PC-3 (cell line): ENCODE measurements around the gene KRTAP29-1. TPM values are rescaled to one million over a fixed set of nuclear protein-coding genes. Genes with fewer than 3 reads are reported as not detected.

Experiments
- ATAC-seq: fragments of 200-7000 bp; cut with Tn5 transposase; 2 replicates; pipeline ENCODE4 v1.9.1; 2020; ENCODE audit warnings: mild to moderate bottlenecking, moderate library complexity
- BruUV-seq: library from RNA; stranded (reverse); fragments of 400-500 nt; replicated peaks from 2 replicates; lab custom pipeline; 2021; lab: Mats Ljungman, UMichigan
- CTCF ChIA-PET: fragments of 300-600 bp; sonication (Branson Sonifier 250); formaldehyde crosslinking; loops from one replicate; lab custom pipeline; 2022; ENCODE audit warnings: antibody characterized with exemption; lab: Charles Lee
- POLR2A ChIA-PET: fragments of 300-600 bp; sonication (Branson Sonifier 250); formaldehyde crosslinking; loops from one replicate; lab custom pipeline; 2022; ENCODE audit warnings: antibody characterized with exemption; ENCODE audit not compliant: unreplicated experiment; lab: Charles Lee
- DNase-seq: peaks from one replicate; pipeline ENCODE4 v3.0.0-alpha.2; 2015
- H2AFZ ChIP-seq: fragments of 300-600 bp; sonication (generic); 2 replicates; pipeline ENCODE4 v1.6.0; 2016; ENCODE audit warnings: antibody characterized with exemption, low read length
- H3F3A ChIP-seq: fragments of 300-600 bp; sonication (generic); one replicate; pipeline ENCODE4 v1.6.0; 2017; ENCODE audit warnings: antibody characterized with exemption, low read length, control low read depth, mild to moderate bottlenecking; ENCODE audit not compliant: unreplicated experiment
- H3K27ac ChIP-seq: fragments of 300-600 bp; sonication (generic); 2 replicates; pipeline ENCODE4 v1.5.1; 2016; ENCODE audit warnings: mild to moderate bottlenecking, low read length
- H3K27me3 ChIP-seq: fragments of 300-600 bp; sonication (generic); 2 replicates; pipeline ENCODE4 v1.6.1; 2016; ENCODE audit warnings: low read length, mixed read lengths
- H3K36me3 ChIP-seq: fragments of 300-600 bp; sonication (generic); 2 replicates; pipeline ENCODE4 v1.6.1; 2016; ENCODE audit warnings: low read depth, mixed run types, low read length, mixed read lengths
- H3K4me1 ChIP-seq: fragments of 300-600 bp; sonication (generic); 2 replicates; pipeline ENCODE4 v1.5.1; 2016; ENCODE audit warnings: low read length; ENCODE audit not compliant: insufficient read depth
- H3K4me2 ChIP-seq: fragments of 300-600 bp; sonication (generic); 2 replicates; pipeline ENCODE4 v1.6.0; 2016; ENCODE audit warnings: low read length
- H3K4me3 ChIP-seq: fragments of 300-600 bp; sonication (generic); 2 replicates; pipeline ENCODE4 v1.5.1; 2016; ENCODE audit warnings: mild to moderate bottlenecking, low read length, mixed read lengths
- H3K79me2 ChIP-seq: fragments of 300-600 bp; sonication (generic); 2 replicates; pipeline ENCODE4 v1.6.1; 2017; ENCODE audit warnings: low read length, mixed read lengths
- H3K9ac ChIP-seq: fragments of 300-600 bp; sonication (generic); 2 replicates; pipeline ENCODE4 v1.6.0; 2016; ENCODE audit warnings: mild to moderate bottlenecking, low read length
- H3K9me2 ChIP-seq: fragments of 300-600 bp; sonication (generic); replicated peaks from 2 replicates; pipeline ENCODE4 v1.6.1; 2016; ENCODE audit warnings: mixed run types, low read length, mixed read lengths
- H3K9me3 ChIP-seq: fragments of 300-600 bp; sonication (generic); 2 replicates; pipeline ENCODE4 v1.6.1; 2016; ENCODE audit warnings: low read length, mixed read lengths
- H4K20me1 ChIP-seq: fragments of 300-600 bp; sonication (generic); 2 replicates; pipeline ENCODE4 v1.6.1; 2016; ENCODE audit warnings: low read length, mixed read lengths
- CTCF ChIP-seq: fragments of 300-600 bp; sonication (generic); conservative IDR thresholded peaks from 2 replicates; pipeline ENCODE4 v1.5.1; 2017; ENCODE audit warnings: antibody characterized with exemption, low read depth, mild to moderate bottlenecking, low read length
- EZH2 ChIP-seq: fragments of 300-600 bp; sonication (generic); IDR thresholded peaks from one replicate; pipeline ENCODE4 v1.6.1; 2017; ENCODE audit warnings: antibody characterized with exemption, mild to moderate bottlenecking, low read length; ENCODE audit not compliant: unreplicated experiment
- EZH2phosphoT487 ChIP-seq: fragments of 300-600 bp; sonication (generic); IDR thresholded peaks from 2 replicates; pipeline ENCODE4 v1.6.1; 2018; ENCODE audit warnings: mild to moderate bottlenecking, antibody characterized with exemption, low read length, borderline replicate concordance
- intact Hi-C: fragments of 100-400 bp; cut with micrococcal nuclease; formaldehyde crosslinking; loops from 2 replicates; pipeline ENCODE4 v1.9.0; 2023
- total RNA-seq: library from RNA; depleted of rRNA; stranded (reverse); fragments of >200 nt; gene quantifications from 2 replicates; pipeline ENCODE4 v1.2.3, GENCODE V29; 2014

KRTAP29-1 gene
- total RNA-seq, 1 experiment from 2014 or later: not detected

- Histone ChIP-seq H3K4me3 (no peak overlapping the region), H3K9ac (no peak overlapping the region), H3K9me3 (no peaks in the 10 kb centered on the region), H3K4me1 (no peaks in the 10 kb centered on the region), H3K79me2 (no peaks in the 10 kb centered on the region), H3K4me2 (no peak overlapping the region), H3K27ac (no peak overlapping the region), H3K9me2 (no peaks in the 10 kb centered on the region), H3K27me3 (no peaks in the 10 kb centered on the region), H4K20me1 (no peaks in the 10 kb centered on the region), H3K36me3 (no peaks in the 10 kb centered on the region), H2AFZ (no peak overlapping the region), H3F3A (no peaks in the 10 kb centered on the region)
- BruUV-seq: no TSS peak
- intact Hi-C loops: no loop called here
- TF ChIP-seq CTCF (no peak), EZH2 (no peak), EZH2phosphoT487 (no peak)
- ChIA-PET POLR2A (no interaction called here), CTCF (no interaction called here)
- no peak for DNase-seq
- no peak for ATAC-seq
Measured at GRCh38 chr17:41287050-41287449, 15.6 kb downstream of the KRTAP29-1 start.

- CTCF ChIA-PET: no interaction called here
- Histone ChIP-seq H3K4me2 (no peak overlapping the region), H3K9ac (no peak overlapping the region), H3F3A (no peaks in the 10 kb centered on the region), H3K9me3 (no peaks in the 10 kb centered on the region), H3K4me1 (no peaks in the 10 kb centered on the region), H3K27me3 (no peaks in the 10 kb centered on the region), H3K27ac (no peak overlapping the region), H3K9me2 (no peaks in the 10 kb centered on the region), H4K20me1 (no peaks in the 10 kb centered on the region), H3K36me3 (no peaks in the 10 kb centered on the region), H2AFZ (no peak overlapping the region), H3K79me2 (no peaks in the 10 kb centered on the region), H3K4me3 (no peak overlapping the region)
- DNase-seq (peak; percentile 6), ATAC-seq (no peak)
- TF ChIP-seq CTCF (no peak), EZH2 (no peak), EZH2phosphoT487 (no peak)
- POLR2A ChIA-PET: no interaction called here
- no TSS peak for BruUV-seq
- intact Hi-C loops: no loop called here
Measured at GRCh38 chr17:41284546-41284945, 18.1 kb downstream of the KRTAP29-1 start.

GRCh38 chr17:41284043-41284442, 18.6 kb downstream of the KRTAP29-1 start:
- DNase-seq: no peak
- BruUV-seq: no TSS peak
- no peak overlapping the region for H3K27ac ChIP-seq
- TF ChIP-seq CTCF: no peak
- H3K9me2 ChIP-seq: no peaks in the 10 kb centered on the region
- H3K36me3 ChIP-seq: no peaks in the 10 kb centered on the region
- no peak overlapping the region for H3K4me2 ChIP-seq
- no peak overlapping the region for H3K9ac ChIP-seq
- H2AFZ ChIP-seq: no peak overlapping the region
- no peaks in the 10 kb centered on the region for H3K79me2 ChIP-seq
- H4K20me1 ChIP-seq: no peaks in the 10 kb centered on the region
- no peaks in the 10 kb centered on the region for H3K9me3 ChIP-seq
- H3K4me1 ChIP-seq: no peaks in the 10 kb centered on the region
- POLR2A ChIA-PET: no interaction called here
- CTCF ChIA-PET: no interaction called here
- no peaks in the 10 kb centered on the region for H3K27me3 ChIP-seq
- intact Hi-C loops: no loop called here
- H3F3A ChIP-seq: no peaks in the 10 kb centered on the region
- H3K4me3 ChIP-seq: no peak overlapping the region
- no peak for ATAC-seq
